HG03521 (cell line): ENCODE data around the gene CDK18.
"Not testable (repeated sequence)": the region's sequence is repeated elsewhere in the genome, so short reads cannot be mapped to it uniquely, and the experiment has no call there.

Source experiments
- ATAC-seq: cut with Tn5 transposase; IDR thresholded peaks from one replicate; pipeline ENCODE4 v1.9.1; 2021; ENCODE audit warnings: mild to moderate bottlenecking, moderate library complexity; ENCODE audit not compliant: unreplicated experiment

CDK18 gene

GRCh38 chr1:205504311-205505075, at the start of gene CDK18:
CDK18 (plus strand) TSS chr1:205504669; CDS start chr1:205523168, 18,499 bp downstream.
- no peak for ATAC-seq

GRCh38 chr1:205454903-205455335, 49.5 kb upstream of the CDK18 start:
- ATAC-seq, result no peak

- no peak for ATAC-seq
Observed at GRCh38 chr1:205455581-205456382, 48.7 kb upstream of the CDK18 start, which contains the start of gene BLACAT1. BLACAT1 (minus strand) TSS chr1:205456045.

- no peak for ATAC-seq
Observed at GRCh38 chr1:205456383-205456867, 48.0 kb upstream of the CDK18 start.

GRCh38 chr1:205456868-205457745, 47.4 kb upstream of the CDK18 start:
- no peak for ATAC-seq

GRCh38 chr1:205458777-205459566, 45.5 kb upstream of the CDK18 start:
- ATAC-seq, result no peak

- ATAC-seq, result no peak
Observed at GRCh38 chr1:205465392-205465791, 39.1 kb upstream of the CDK18 start.

GRCh38 chr1:205466595-205467220, 37.8 kb upstream of the CDK18 start:
- ATAC-seq, result no peak

GRCh38 chr1:205470131-205470530, 34.3 kb upstream of the CDK18 start:
- ATAC-seq, result no peak

- ATAC-seq, result no peak
Observed at GRCh38 chr1:205472737-205473441, 31.6 kb upstream of the CDK18 start.

GRCh38 chr1:205473475-205473874, 31.0 kb upstream of the CDK18 start:
- no peak for ATAC-seq

- ATAC-seq, result no peak
Observed at GRCh38 chr1:205473966-205474365, 30.5 kb upstream of the CDK18 start.

GRCh38 chr1:205474571-205474970, 29.9 kb upstream of the CDK18 start:
- ATAC-seq, result no peak

GRCh38 chr1:205475855-205476254, 28.6 kb upstream of the CDK18 start:
- ATAC-seq, result no peak

- no peak for ATAC-seq
Observed at GRCh38 chr1:205476648-205477047, 27.8 kb upstream of the CDK18 start.

- ATAC-seq, result no peak
Observed at GRCh38 chr1:205477121-205477758, 27.2 kb upstream of the CDK18 start.

GRCh38 chr1:205477759-205478247, 26.7 kb upstream of the CDK18 start:
- no peak for ATAC-seq

- not testable (repeated sequence) for ATAC-seq
Observed at GRCh38 chr1:205478985-205479384, 25.5 kb upstream of the CDK18 start.
